Peyer's patch (tissue), 4 donors: ENCODE results near the gene HOXD12. TPM values are rescaled to one million over a fixed set of nuclear protein-coding genes. Genes with fewer than 3 reads are reported as not detected.

Source experiments
- DNase-seq, 3 donors: peaks; one replicate each; pipeline ENCODE4 v3.0.0-alpha.2; 2017 to 2019
- H3K27ac ChIP-seq, 4 donors: fragments of 200-600 bp; sonication (generic); one replicate each; pipeline ENCODE4 v1.5.1; 2016 to 2019
- H3K27me3 ChIP-seq, 2 donors: fragments of 200-600 bp; sonication (generic); one replicate each; pipeline ENCODE4 v1.5.1; 2019
- H3K36me3 ChIP-seq, 3 donors: fragments of 200-600 bp; sonication (generic); one replicate each; pipeline ENCODE4 v1.5.1; 2016 to 2019
- H3K4me1 ChIP-seq, 4 donors: fragments of 200-600 bp; sonication (generic); one replicate each; pipeline ENCODE4 v1.5.1; 2016 to 2019
- H3K4me3 ChIP-seq, 4 donors: fragments of 200-600 bp; sonication (generic); 1 replicate in 3 of 4; 2 replicates in 1 of 4; pipeline ENCODE4 v1.5.1; 2016 to 2019; ENCODE audit warnings: mild to moderate bottlenecking in 1 of 4
- H3K9me3 ChIP-seq, 4 donors: fragments of 200-600 bp; sonication (generic); one replicate each; pipeline ENCODE4 v1.5.1; 2016 to 2019; ENCODE audit warnings: mild to moderate bottlenecking in 1 of 4
- POLR2A ChIP-seq, 2 donors: fragments of 450-650 bp; IDR thresholded peaks; one replicate each; pipeline ENCODE4 v1.5.1; 2017; ENCODE audit warnings: antibody characterized with exemption in 2 of 2, mild to moderate bottlenecking in 2 of 2, moderate library complexity in 2 of 2
- total RNA-seq, 4 donors: library from RNA; depleted of rRNA; stranded (reverse); fragments of >200 nt; gene quantifications; one replicate each; pipeline ENCODE4 v1.1.0, GENCODE V29; 2016
- TF ChIP-seq, protein P1 (sequence below), 6 experiments: fragments of 450-650 bp in 4 of 6; fragments of 200-600 bp in 2 of 6; sonication (generic) in 1 of 6; IDR thresholded peaks; one replicate each; pipeline ENCODE4 v1.5.1; 2017 to 2019; ENCODE audit warnings: antibody characterized with exemption in 6 of 6, mild to moderate bottlenecking in 3 of 6, moderate library complexity in 1 of 6

Gene HOXD12
- total RNA-seq, 4 donors from 2014 or later, result not detected

DNA sequence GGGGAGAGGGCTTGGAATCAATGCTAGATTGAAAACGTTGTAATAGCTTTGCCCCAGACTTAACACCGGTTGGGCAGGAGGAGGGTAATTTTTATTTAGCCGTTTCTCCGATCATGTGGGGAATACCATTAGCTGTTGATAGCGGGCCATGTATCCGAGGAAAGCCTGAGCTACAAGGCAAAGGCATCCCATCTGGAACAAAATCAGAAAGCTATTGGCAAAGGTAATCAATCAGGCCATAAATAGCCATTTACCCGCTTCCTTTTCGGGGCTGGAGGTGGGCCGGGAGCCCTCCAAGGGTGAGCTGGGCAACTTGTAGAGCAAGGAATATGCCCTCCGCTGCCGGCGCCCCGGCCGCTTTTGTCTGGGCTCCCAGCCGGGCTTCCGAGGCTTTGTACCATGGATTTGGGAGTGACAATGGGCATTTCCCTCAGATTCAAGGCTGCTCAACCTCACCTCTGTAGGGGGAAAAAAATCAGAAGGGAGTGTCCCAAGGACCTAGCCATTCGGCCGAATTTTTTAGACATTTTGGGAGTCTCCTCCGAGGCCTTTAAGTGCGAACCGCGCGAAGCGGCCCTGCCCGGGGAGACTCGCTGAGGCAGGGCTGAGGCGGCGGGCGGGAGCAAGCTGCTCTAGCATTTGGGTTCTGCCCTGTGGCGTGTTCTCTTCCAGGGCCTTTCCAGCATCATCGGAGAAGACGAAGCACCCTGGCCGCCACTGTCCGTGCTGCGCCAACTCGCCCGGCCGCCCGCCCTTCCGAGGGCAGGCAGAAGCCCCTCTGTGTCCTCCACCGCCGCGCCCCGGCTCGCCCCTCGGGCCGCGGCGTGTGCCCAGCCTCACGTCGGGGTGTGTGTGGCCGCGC, 21.8 kb downstream of the HOXD12 start:
- Histone ChIP-seq H3K4me1 (peaks cover 0 to 19% (median 0%) of the 10 kb centered on the region in 4 donors), H3K27ac (no peak overlapping the region), H3K27me3 (peaks cover 0 to 74% of the 10 kb centered on the region in 2 donors), H3K4me3 (peak overlapping the region in 2 of 4 donors; percentile 57 to 63), H3K36me3 (no peaks in the 10 kb centered on the region), H3K9me3 (peaks cover 0 to 4% (median 0%) of the 10 kb centered on the region in 4 donors)
- TF ChIP-seq, protein P1, sequence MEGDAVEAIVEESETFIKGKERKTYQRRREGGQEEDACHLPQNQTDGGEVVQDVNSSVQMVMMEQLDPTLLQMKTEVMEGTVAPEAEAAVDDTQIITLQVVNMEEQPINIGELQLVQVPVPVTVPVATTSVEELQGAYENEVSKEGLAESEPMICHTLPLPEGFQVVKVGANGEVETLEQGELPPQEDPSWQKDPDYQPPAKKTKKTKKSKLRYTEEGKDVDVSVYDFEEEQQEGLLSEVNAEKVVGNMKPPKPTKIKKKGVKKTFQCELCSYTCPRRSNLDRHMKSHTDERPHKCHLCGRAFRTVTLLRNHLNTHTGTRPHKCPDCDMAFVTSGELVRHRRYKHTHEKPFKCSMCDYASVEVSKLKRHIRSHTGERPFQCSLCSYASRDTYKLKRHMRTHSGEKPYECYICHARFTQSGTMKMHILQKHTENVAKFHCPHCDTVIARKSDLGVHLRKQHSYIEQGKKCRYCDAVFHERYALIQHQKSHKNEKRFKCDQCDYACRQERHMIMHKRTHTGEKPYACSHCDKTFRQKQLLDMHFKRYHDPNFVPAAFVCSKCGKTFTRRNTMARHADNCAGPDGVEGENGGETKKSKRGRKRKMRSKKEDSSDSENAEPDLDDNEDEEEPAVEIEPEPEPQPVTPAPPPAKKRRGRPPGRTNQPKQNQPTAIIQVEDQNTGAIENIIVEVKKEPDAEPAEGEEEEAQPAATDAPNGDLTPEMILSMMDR (IDR thresholded peaks at IDR 0.05), result no peak
- TF ChIP-seq POLR2A (IDR thresholded peaks at IDR 0.05), result no peak
- DNase-seq, result peak in 1 of 3 donors; percentile 44

DNA sequence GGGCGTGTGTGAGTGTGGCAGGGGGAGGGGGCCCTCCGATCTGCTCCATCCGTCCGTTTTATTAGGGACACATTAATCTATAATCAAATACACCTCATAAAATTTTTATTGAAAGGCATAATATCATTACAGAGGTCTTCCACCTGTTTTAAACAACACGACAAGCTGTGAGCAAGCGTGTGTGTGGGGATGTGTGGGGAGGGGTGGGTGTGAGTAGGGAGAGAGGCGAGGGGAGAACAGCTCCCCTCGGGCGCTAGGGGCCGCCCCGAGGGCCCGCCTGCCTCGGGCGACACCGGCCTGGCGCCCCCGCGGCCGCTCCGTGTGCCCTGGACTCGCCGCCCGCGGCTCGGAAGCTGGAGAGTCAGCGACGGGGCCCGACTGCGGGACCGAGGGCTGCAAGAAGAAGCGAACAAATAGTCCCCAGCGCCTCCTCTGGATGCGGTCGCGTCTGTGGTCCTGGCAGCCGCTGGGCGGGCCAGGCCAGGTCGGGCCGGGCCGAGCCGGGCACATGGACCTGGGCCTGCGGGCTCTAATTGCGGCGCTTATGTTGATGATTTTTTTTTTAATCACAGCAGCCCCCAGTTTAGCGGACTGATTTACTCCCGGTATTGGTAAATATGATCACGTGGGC, 22.6 kb downstream of the HOXD12 start:
- peaks cover 0 to 67% of the 10 kb centered on the region in 2 donors for H3K27me3 ChIP-seq
- DNase-seq, result peak in 1 of 3 donors; percentile 70
- H3K4me3 ChIP-seq, result peak overlapping the region; percentile 10 to 63 (median 47)
- H3K9me3 ChIP-seq, result peaks cover 0 to 4% (median 0%) of the 10 kb centered on the region in 4 donors
- H3K4me1 ChIP-seq, result peaks cover 0 to 17% (median 0%) of the 10 kb centered on the region in 4 donors
- TF ChIP-seq POLR2A (IDR thresholded peaks at IDR 0.05), result no peak
- TF ChIP-seq, protein P1 (IDR thresholded peaks at IDR 0.05), result no peak
- peak overlapping the region in 3 of 4 donors; percentile 1 to 49 (median 41) for H3K27ac ChIP-seq
- H3K36me3 ChIP-seq, result no peaks in the 10 kb centered on the region

DNA sequence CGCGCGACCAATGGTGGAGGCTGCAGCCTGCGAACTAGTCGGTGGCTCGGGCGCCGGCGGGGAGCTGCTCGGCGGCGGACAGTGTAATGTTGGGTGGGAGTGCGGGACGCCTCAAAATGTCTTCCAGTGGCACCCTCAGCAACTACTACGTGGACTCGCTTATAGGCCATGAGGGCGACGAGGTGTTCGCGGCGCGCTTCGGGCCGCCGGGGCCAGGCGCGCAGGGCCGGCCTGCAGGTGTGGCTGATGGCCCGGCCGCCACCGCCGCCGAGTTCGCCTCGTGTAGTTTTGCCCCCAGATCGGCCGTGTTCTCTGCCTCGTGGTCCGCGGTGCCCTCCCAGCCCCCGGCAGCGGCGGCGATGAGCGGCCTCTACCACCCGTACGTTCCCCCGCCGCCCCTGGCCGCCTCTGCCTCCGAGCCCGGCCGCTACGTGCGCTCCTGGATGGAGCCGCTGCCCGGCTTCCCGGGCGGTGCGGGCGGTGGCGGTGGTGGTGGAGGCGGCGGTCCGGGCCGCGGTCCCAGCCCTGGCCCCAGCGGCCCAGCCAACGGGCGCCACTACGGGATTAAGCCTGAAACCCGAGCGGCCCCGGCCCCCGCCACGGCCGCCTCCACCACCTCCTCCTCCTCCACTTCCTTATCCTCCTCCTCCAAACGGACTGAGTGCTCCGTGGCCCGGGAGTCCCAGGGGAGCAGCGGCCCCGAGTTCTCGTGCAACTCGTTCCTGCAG, 23.3 kb downstream of the HOXD12 start, which contains the start of gene HOXD9:
HOXD9 (plus strand) TSS at position 37 of the 728 bp plus-strand sequence; CDS start at position 87, 50 bp downstream.
- Histone ChIP-seq H3K36me3 (no peaks in the 10 kb centered on the region), H3K4me1 (peaks cover 0 to 17% (median 0%) of the 10 kb centered on the region in 4 donors), H3K4me3 (peak within 1 kb of the TSS; percentile 10 to 63 (median 47)), H3K27me3 (peaks cover 0 to 60% of the 10 kb centered on the region in 2 donors), H3K9me3 (peaks cover 0 to 4% (median 0%) of the 10 kb centered on the region in 4 donors), H3K27ac (peak within 1 kb of the TSS; percentile 4 to 49 (median 44))
- TF ChIP-seq, protein P1 (IDR thresholded peaks at IDR 0.05), result no peak
- no peak for TF ChIP-seq POLR2A (IDR thresholded peaks at IDR 0.05)
- DNase-seq, result peak; percentile 38 to 77 (median 50)

DNA sequence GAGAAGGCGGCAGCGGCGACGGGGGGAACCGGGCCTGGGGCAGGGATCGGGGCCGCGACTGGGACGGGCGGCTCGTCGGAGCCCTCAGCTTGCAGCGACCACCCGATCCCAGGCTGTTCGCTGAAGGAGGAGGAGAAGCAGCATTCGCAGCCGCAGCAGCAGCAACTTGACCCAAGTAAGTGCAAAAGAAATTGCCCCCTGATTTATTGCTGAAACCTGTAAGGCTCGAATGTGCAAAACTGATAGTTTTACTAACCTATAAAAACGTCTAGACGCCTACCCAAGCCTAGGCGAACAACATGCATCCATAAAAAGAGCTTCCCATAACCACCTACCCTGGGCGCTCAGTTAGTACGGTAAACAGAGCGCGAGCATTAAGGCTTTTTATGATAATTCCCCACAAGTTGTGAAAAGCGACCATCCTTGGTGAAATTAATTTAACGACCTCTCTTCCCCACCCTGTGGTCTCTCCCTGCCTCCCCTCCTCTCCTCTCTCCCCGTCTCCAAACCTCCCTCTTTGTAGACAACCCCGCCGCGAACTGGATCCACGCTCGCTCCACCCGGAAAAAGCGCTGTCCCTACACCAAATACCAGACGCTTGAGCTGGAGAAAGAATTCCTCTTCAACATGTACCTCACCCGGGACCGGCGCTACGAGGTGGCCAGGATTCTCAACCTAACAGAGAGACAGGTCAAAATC, 24.0 kb downstream of the HOXD12 start:
- Histone ChIP-seq H3K9me3 (peaks cover 0 to 4% (median 0%) of the 10 kb centered on the region in 4 donors), H3K4me1 (peaks cover 0 to 23% (median 0%) of the 10 kb centered on the region in 4 donors), H3K4me3 (peak overlapping the region; percentile 10 to 63 (median 47)), H3K36me3 (no peaks in the 10 kb centered on the region), H3K27me3 (peaks cover 0 to 53% of the 10 kb centered on the region in 2 donors), H3K27ac (no peak overlapping the region)
- TF ChIP-seq, protein P1 (IDR thresholded peaks at IDR 0.05), result no peak
- TF ChIP-seq POLR2A (IDR thresholded peaks at IDR 0.05), result no peak
- DNase-seq, result no peak
